22Rv1 (cell line): ENCODE measurements around the gene CSDE1.

Experiments
- H3K27ac ChIP-seq: fragments of 450-650 bp; 2 replicates; pipeline ENCODE4 v1.5.1; 2017
- CTCF ChIP-seq: fragments of 450-650 bp; IDR thresholded peaks from 2 replicates; pipeline ENCODE4 v1.5.1; 2017; ENCODE audit warnings: mild to moderate bottlenecking
- ZFX ChIP-seq: fragments of 450-650 bp; IDR thresholded peaks from 2 replicates; pipeline ENCODE4 v1.6.1; 2017; ENCODE audit warnings: antibody characterized with exemption, borderline replicate concordance

The CSDE1 gene

GRCh38 chr1:114712977-114713376, 44.8 kb downstream of the CSDE1 start:
- H3K27ac ChIP-seq, result no peak overlapping the region
- TF ChIP-seq ZFX, result no peak
- TF ChIP-seq CTCF, result no peak

GRCh38 chr1:114710360-114710759, 47.4 kb downstream of the CSDE1 start:
- no peak for TF ChIP-seq CTCF
- no peak for TF ChIP-seq ZFX
- H3K27ac ChIP-seq, result no peak overlapping the region

- no peak overlapping the region for H3K27ac ChIP-seq
- no peak for TF ChIP-seq CTCF
- no peak for TF ChIP-seq ZFX
Observed at GRCh38 chr1:114707604-114708003, 50.2 kb downstream of the CSDE1 start.

- TF ChIP-seq ZFX, result no peak
- TF ChIP-seq CTCF, result no peak
- no peak overlapping the region for H3K27ac ChIP-seq
Observed at GRCh38 chr1:114703242-114703641, 54.5 kb downstream of the CSDE1 start.

- no peak overlapping the region for H3K27ac ChIP-seq
Observed at GRCh38 chr1:114702737-114703136, 55.0 kb downstream of the CSDE1 start.

GRCh38 chr1:114701931-114702330, 55.9 kb downstream of the CSDE1 start:
- H3K27ac ChIP-seq, result no peak overlapping the region
- TF ChIP-seq CTCF, result no peak
- no peak for TF ChIP-seq ZFX

More at GRCh38 chr1:114702737-114703136, 55.0 kb downstream of the CSDE1 start:
- TF ChIP-seq CTCF (no peak), ZFX (no peak)

- H3K27ac ChIP-seq, result no peak overlapping the region
- TF ChIP-seq CTCF (no peak), ZFX (no peak)
Observed at GRCh38 chr1:114700036-114700600, 57.7 kb downstream of the CSDE1 start.
